Keratinocyte (primary cell): Measurements from ENCODE around the gene MAGI3. TPM values are rescaled to one million over a fixed set of nuclear protein-coding genes. Genes with fewer than 3 reads are reported as not detected.
A peak's percentile ranks its signal among the peaks of the same experiment; 100 is the strongest.

Experiments used
- DNase-seq: peaks from one replicate; pipeline ENCODE4 v3.0.0-alpha.2; 2011; ENCODE audit warnings: low read depth, missing footprints, low spot score
- FAIRE-seq: peaks from 2 replicates; lab custom pipeline; 2011; peaks lifted over from hg19 to GRCh38; lab: Jason Lieb, UNC
- H2AFZ ChIP-seq: 2 replicates; pipeline ENCODE4 v1.6.0; 2012; ENCODE audit warnings: low read length, control low read depth, inconsistent platforms; ENCODE audit not compliant: control insufficient read depth
- H3K27ac ChIP-seq: 2 replicates; pipeline ENCODE4 v1.5.1; 2011; ENCODE audit warnings: low read length; ENCODE audit not compliant: control insufficient read depth, insufficient read depth
- H3K27me3 ChIP-seq: 3 replicates; pipeline ENCODE4 v1.6.0; 2011; ENCODE audit warnings: low read length; ENCODE audit not compliant: control insufficient read depth, insufficient read depth; ENCODE audit errors: extremely low read depth
- H3K36me3 ChIP-seq, 2 experiments: 2 replicates in 1 of 2; 3 replicates in 1 of 2; pipeline ENCODE4 v1.5.1; 2011; ENCODE audit warnings: low read length in 2 of 2, mild to moderate bottlenecking in 1 of 2; ENCODE audit not compliant: control insufficient read depth in 2 of 2, insufficient read depth in 2 of 2; ENCODE audit errors: extremely low read depth in 1 of 2
- H3K4me1 ChIP-seq: 3 replicates; pipeline ENCODE4 v1.5.1; 2011; ENCODE audit warnings: low read length; ENCODE audit not compliant: control insufficient read depth, insufficient read depth; ENCODE audit errors: extremely low read depth
- H3K4me2 ChIP-seq: 3 replicates; pipeline ENCODE4 v1.6.0; 2011; ENCODE audit warnings: low read depth, low read length; ENCODE audit not compliant: control insufficient read depth, insufficient read depth; ENCODE audit errors: extremely low read depth
- H3K4me3 ChIP-seq, 3 experiments: fragments of 200-600 bp in 1 of 3; sonication (generic) in 1 of 3; 2 replicates in 2 of 3; 3 replicates in 1 of 3; pipeline ENCODE4 v1.5.1; 2011 to 2016; ENCODE audit warnings: low read length in 3 of 3, mild to moderate bottlenecking in 3 of 3, control low read depth in 2 of 3, inconsistent platforms in 1 of 3, low read depth in 1 of 3, mixed read lengths in 1 of 3, mixed run types in 1 of 3, moderate library complexity in 1 of 3; ENCODE audit not compliant: control insufficient read depth in 2 of 3, insufficient read depth in 2 of 3; ENCODE audit errors: extremely low read depth in 1 of 3
- H3K79me2 ChIP-seq: 2 replicates; pipeline ENCODE4 v1.6.0; 2012; ENCODE audit warnings: low read length; ENCODE audit not compliant: control insufficient read depth, insufficient read depth
- H3K9ac ChIP-seq: 3 replicates; pipeline ENCODE4 v1.6.0; 2011; ENCODE audit warnings: low read length; ENCODE audit not compliant: control insufficient read depth, insufficient read depth; ENCODE audit errors: extremely low read depth
- H3K9me1 ChIP-seq: 3 replicates; pipeline ENCODE4 v1.6.0; 2011; ENCODE audit warnings: low read length; ENCODE audit not compliant: control insufficient read depth, insufficient read depth; ENCODE audit errors: extremely low read depth
- H3K9me3 ChIP-seq: 2 replicates; pipeline ENCODE4 v1.5.1; 2012; ENCODE audit warnings: low read depth, low read length; ENCODE audit not compliant: control insufficient read depth
- H4K20me1 ChIP-seq: 3 replicates; pipeline ENCODE4 v1.6.0; 2011; ENCODE audit warnings: low read length; ENCODE audit not compliant: control insufficient read depth, insufficient read depth; ENCODE audit errors: extremely low read depth
- EZH2 ChIP-seq: IDR thresholded peaks from one replicate; pipeline ENCODE4 v1.6.1; 2012; ENCODE audit warnings: inconsistent platforms, mild to moderate bottlenecking, low read length, moderate library complexity
- dilution Hi-C: fragments of 300-500 bp; cut with MboI; formaldehyde crosslinking; loops from one replicate; pipeline ENCODE4 v1.7.0; 2020; ENCODE audit warnings: low sequenced_read_pairs; ENCODE audit not compliant: extremely low pct_ligation_motif_present
- polyA plus RNA-seq, 5 experiments: library from polyadenylated mRNA; depleted of rRNA in 3 of 5; stranded (reverse) in 3 of 5; stranded (forward) in 1 of 5; unstranded in 1 of 5; fragments of >200 nt; gene quantifications; 1 replicate in 1 of 5; 2 replicates in 3 of 5; 3 replicates in 1 of 5; pipeline versions ENCODE4 v1.2.1 to v1.2.3, GENCODE V29; 2011 to 2012; ENCODE audit warnings: missing spikeins in 2 of 5, low read depth in 1 of 5, low replicate concordance in 1 of 5
- TF ChIP-seq, protein P1 (sequence below), 3 experiments: IDR thresholded peaks in 1 of 3; conservative IDR thresholded peaks in 1 of 3; optimal IDR thresholded peaks in 1 of 3; 2 replicates in 2 of 3; 3 replicates in 1 of 3; pipeline versions ENCODE3 to v1.5.1; 2011; ENCODE audit warnings: low read length in 3 of 3, mild to moderate bottlenecking in 3 of 3, moderate library complexity in 2 of 3, control low read depth in 1 of 3, inconsistent platforms in 1 of 3; ENCODE audit not compliant: insufficient read depth in 2 of 3; ENCODE audit errors: extremely low read depth in 1 of 3

The MAGI3 gene
- polyA plus RNA-seq, 1 donor (not counting 4 experiments of a cell fraction or from before 2014, with no cell fraction given): 3.2 TPM

DNA sequence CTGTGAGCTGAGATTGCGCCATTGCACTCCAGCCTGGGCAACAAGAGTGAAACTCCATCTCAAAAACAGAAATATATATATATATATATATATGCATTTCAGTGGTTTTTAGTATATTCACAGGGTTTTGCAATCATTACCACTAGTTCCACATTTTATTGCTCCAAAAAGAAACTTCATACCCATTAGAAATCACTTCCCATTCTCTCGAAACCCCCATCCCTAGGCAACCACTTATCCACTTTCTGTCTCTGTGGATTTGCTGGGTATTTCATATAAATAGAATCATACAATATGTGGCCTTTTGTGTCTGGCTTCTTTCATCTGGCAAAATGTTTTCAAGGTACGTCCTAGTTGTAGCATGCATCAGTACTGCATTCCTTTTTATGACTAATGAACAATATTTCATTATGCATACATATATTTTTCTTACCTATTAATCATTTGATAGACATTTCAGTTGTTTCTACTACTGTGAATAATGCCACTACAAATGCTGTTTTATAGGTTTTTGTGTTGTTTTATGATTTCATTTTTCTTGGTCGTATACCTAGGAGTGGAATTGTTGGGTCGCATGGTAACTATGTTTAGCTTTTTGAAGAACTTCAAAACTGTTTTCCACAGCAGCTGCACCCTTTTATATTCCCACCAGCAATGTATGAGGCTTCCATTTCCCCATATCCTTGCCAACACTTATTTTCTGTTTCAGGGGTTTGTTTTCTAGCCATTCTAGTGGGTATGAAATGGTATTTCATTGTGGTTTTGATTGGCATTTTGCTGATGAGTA, 273.0 kb downstream of the MAGI3 start:
- TF ChIP-seq, protein P1, sequence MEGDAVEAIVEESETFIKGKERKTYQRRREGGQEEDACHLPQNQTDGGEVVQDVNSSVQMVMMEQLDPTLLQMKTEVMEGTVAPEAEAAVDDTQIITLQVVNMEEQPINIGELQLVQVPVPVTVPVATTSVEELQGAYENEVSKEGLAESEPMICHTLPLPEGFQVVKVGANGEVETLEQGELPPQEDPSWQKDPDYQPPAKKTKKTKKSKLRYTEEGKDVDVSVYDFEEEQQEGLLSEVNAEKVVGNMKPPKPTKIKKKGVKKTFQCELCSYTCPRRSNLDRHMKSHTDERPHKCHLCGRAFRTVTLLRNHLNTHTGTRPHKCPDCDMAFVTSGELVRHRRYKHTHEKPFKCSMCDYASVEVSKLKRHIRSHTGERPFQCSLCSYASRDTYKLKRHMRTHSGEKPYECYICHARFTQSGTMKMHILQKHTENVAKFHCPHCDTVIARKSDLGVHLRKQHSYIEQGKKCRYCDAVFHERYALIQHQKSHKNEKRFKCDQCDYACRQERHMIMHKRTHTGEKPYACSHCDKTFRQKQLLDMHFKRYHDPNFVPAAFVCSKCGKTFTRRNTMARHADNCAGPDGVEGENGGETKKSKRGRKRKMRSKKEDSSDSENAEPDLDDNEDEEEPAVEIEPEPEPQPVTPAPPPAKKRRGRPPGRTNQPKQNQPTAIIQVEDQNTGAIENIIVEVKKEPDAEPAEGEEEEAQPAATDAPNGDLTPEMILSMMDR (optimal IDR thresholded peaks at IDR 0.05 in 1 of 3, IDR thresholded peaks at IDR 0.05 in 1 of 3, conservative IDR thresholded peaks at IDR 0.05 in 1 of 3; ENCODE audit: extremely low read depth in 1 of 3, insufficient read depth in 2 of 3, low read length in 3 of 3): no peak
- no peak for TF ChIP-seq EZH2

DNA sequence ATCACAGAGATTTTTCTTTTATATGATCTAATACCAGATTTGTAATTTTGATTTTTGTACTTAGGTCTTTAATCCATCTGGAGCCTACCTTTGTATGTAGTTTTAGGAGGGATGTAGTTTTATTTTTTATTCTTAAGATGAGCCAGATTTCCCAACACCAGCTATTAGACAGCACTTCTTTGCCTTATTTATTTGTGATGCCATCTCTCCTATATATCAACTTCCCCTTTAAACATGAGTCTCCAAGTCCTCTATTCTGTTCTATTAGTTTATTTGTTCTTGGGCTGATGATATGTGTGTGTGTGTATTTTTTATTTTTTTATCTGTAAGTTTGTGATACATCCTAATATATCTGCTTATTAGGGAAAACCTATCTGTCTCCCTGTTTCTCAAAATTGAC, 274.8 kb downstream of the MAGI3 start:
- TF ChIP-seq, protein P1 (optimal IDR thresholded peaks at IDR 0.05 in 1 of 3, IDR thresholded peaks at IDR 0.05 in 1 of 3, conservative IDR thresholded peaks at IDR 0.05 in 1 of 3; ENCODE audit: extremely low read depth in 1 of 3, insufficient read depth in 2 of 3, low read length in 3 of 3): no peak
- TF ChIP-seq EZH2: no peak
- H3K4me3 ChIP-seq: no peak overlapping the region
- no peaks in the 10 kb centered on the region for H3K27me3 ChIP-seq
- DNase-seq (no peak), FAIRE-seq (no peak)
- H3K4me2 ChIP-seq: no peak overlapping the region
- no peaks in the 10 kb centered on the region for H3K9me1 ChIP-seq
- dilution Hi-C loops: no loop called here
- no peaks in the 10 kb centered on the region for H3K9me3 ChIP-seq
- no peak overlapping the region for H2AFZ ChIP-seq
- no peak overlapping the region for H3K9ac ChIP-seq
- H3K79me2 ChIP-seq: no peaks in the 10 kb centered on the region
- no peaks in the 10 kb centered on the region for H3K36me3 ChIP-seq
- no peak overlapping the region for H3K27ac ChIP-seq
- H3K4me1 ChIP-seq: peaks cover 16% of the 10 kb centered on the region
- H4K20me1 ChIP-seq: no peaks in the 10 kb centered on the region

More for the DNA sequence above, 273.0 kb downstream of the MAGI3 start:
- Histone ChIP-seq H3K4me1 (peaks cover 20% of the 10 kb centered on the region), H3K27ac (peak overlapping the region; percentile 67), H3K9me1 (no peaks in the 10 kb centered on the region), H3K36me3 (no peaks in the 10 kb centered on the region), H3K4me3 (peak overlapping the region in 1 of 3 experiments; percentile 10), H3K9ac (no peak overlapping the region), H4K20me1 (no peaks in the 10 kb centered on the region), H2AFZ (no peak overlapping the region), H3K9me3 (no peaks in the 10 kb centered on the region), H3K27me3 (no peaks in the 10 kb centered on the region), H3K4me2 (peak overlapping the region; percentile 76), H3K79me2 (no peaks in the 10 kb centered on the region)
- dilution Hi-C loops: no loop called here
- peak; percentile 58 for FAIRE-seq
- DNase-seq: peak; percentile 7
